Liver (tissue), 9 donors: Measurements from ENCODE around the gene DLX2. TPM values are rescaled to one million over a fixed set of nuclear protein-coding genes. Genes with fewer than 3 reads are reported as not detected.

Experiments used
- DNase-seq: peaks from one replicate; pipeline ENCODE4 v3.0.0-alpha.2; 2017; ENCODE audit warnings: low spot score
- H3K27ac ChIP-seq, 2 donors: one replicate each; pipeline ENCODE4 v1.7.0; 2013; ENCODE audit warnings: inconsistent platforms in 2 of 2, low read length in 2 of 2, control low read depth in 1 of 2, low read depth in 1 of 2, mild to moderate bottlenecking in 1 of 2
- H3K27me3 ChIP-seq, 4 donors: one replicate each; pipeline versions ENCODE4 v1.6.1 to v1.7.0; 2013; ENCODE audit warnings: low read length in 3 of 4, inconsistent platforms in 1 of 4, mild to moderate bottlenecking in 1 of 4, moderate library complexity in 1 of 4; ENCODE audit not compliant: control insufficient read depth in 4 of 4, insufficient read depth in 4 of 4
- H3K36me3 ChIP-seq, 4 donors: one replicate each; pipeline versions ENCODE4 v1.6.1 to v1.7.0; 2013; ENCODE audit warnings: low read length in 3 of 4, mild to moderate bottlenecking in 3 of 4, low read depth in 1 of 4, moderate library complexity in 1 of 4; ENCODE audit not compliant: control insufficient read depth in 4 of 4, insufficient read depth in 3 of 4
- H3K4me1 ChIP-seq, 4 donors: one replicate each; pipeline versions ENCODE4 v1.6.1 to v1.7.0; 2013; ENCODE audit warnings: low read length in 3 of 4, mild to moderate bottlenecking in 3 of 4, moderate library complexity in 1 of 4; ENCODE audit not compliant: control insufficient read depth in 4 of 4, insufficient read depth in 4 of 4
- H3K4me3 ChIP-seq, 3 donors: one replicate each; pipeline versions ENCODE4 v1.6.1 to v1.7.0; 2013; ENCODE audit warnings: low read length in 3 of 3, control low read depth in 1 of 3, low read depth in 1 of 3, mild to moderate bottlenecking in 1 of 3
- H3K9ac ChIP-seq, 2 donors: one replicate each; pipeline ENCODE4 v1.7.0; 2013; ENCODE audit warnings: low read length in 2 of 2, mild to moderate bottlenecking in 2 of 2, moderate library complexity in 2 of 2, control low read depth in 1 of 2, low read depth in 1 of 2
- H3K9me3 ChIP-seq, 4 donors: one replicate each; pipeline versions ENCODE4 v1.6.1 to v1.7.0; 2013; ENCODE audit warnings: low read length in 3 of 4; ENCODE audit not compliant: control insufficient read depth in 4 of 4
- CTCF ChIP-seq: fragments of 150-350 bp; IDR thresholded peaks from 2 replicates; pipeline ENCODE4 v1.5.1; 2017; ENCODE audit warnings: improper control_type of control experiment, low read depth, low read length; ENCODE audit not compliant: missing input control
- EGR1 ChIP-seq, 2 donors: IDR thresholded peaks; 2 replicates each; pipeline ENCODE4 v1.6.1; 2016 to 2018; ENCODE audit warnings: antibody characterized with exemption in 2 of 2, low read depth in 2 of 2
- FOXA1 ChIP-seq: IDR thresholded peaks from 2 replicates; pipeline ENCODE4 v1.6.1; 2016; ENCODE audit warnings: antibody characterized with exemption
- FOXA2 ChIP-seq: IDR thresholded peaks from 2 replicates; pipeline ENCODE4 v1.6.1; 2016; ENCODE audit warnings: antibody characterized with exemption
- GABPA ChIP-seq, 2 donors: IDR thresholded peaks in 1 of 2; conservative IDR thresholded peaks in 1 of 2; 2 replicates each; pipeline ENCODE4 v1.6.1; 2016; ENCODE audit warnings: antibody characterized with exemption in 2 of 2, mild to moderate bottlenecking in 1 of 2, moderate library complexity in 1 of 2
- HNF4A ChIP-seq, 2 donors: conservative IDR thresholded peaks; 2 replicates each; pipeline ENCODE4 v1.6.1; 2016; ENCODE audit warnings: antibody characterized with exemption in 2 of 2, mild to moderate bottlenecking in 2 of 2
- HNF4G ChIP-seq: IDR thresholded peaks from 2 replicates; pipeline ENCODE4 v1.6.1; 2016; ENCODE audit warnings: antibody characterized with exemption
- JUND ChIP-seq, 2 donors: IDR thresholded peaks; 2 replicates each; pipeline ENCODE4 v1.6.1; 2016; ENCODE audit warnings: antibody characterized with exemption in 2 of 2
- MAX ChIP-seq: IDR thresholded peaks from 2 replicates; pipeline ENCODE4 v1.6.1; 2016; ENCODE audit warnings: antibody characterized with exemption
- NR2F2 ChIP-seq: IDR thresholded peaks from 2 replicates; pipeline ENCODE4 v1.6.1; 2016; ENCODE audit warnings: antibody characterized with exemption
- RAD21 ChIP-seq, 2 donors: IDR thresholded peaks; 2 replicates each; pipeline ENCODE4 v1.6.1; 2016; ENCODE audit warnings: antibody characterized with exemption in 2 of 2, mild to moderate bottlenecking in 2 of 2
- REST ChIP-seq: IDR thresholded peaks from 2 replicates; pipeline ENCODE4 v1.6.1; 2016; ENCODE audit warnings: antibody characterized with exemption, mild to moderate bottlenecking
- RXRA ChIP-seq, 2 donors: IDR thresholded peaks; 2 replicates each; pipeline ENCODE4 v1.6.1; 2017 to 2018; ENCODE audit warnings: antibody characterized with exemption in 2 of 2, mild to moderate bottlenecking in 1 of 2
- TAF1 ChIP-seq: conservative IDR thresholded peaks from 2 replicates; pipeline ENCODE4 v1.6.1; 2016; ENCODE audit warnings: antibody characterized with exemption, mild to moderate bottlenecking
- YY1 ChIP-seq: IDR thresholded peaks from 2 replicates; pipeline ENCODE4 v1.6.1; 2016; ENCODE audit warnings: antibody characterized with exemption, mild to moderate bottlenecking
- ZBTB33 ChIP-seq: IDR thresholded peaks from 2 replicates; pipeline ENCODE4 v1.6.1; 2016; ENCODE audit warnings: antibody characterized with exemption
- WGBS: extraction: QIAGEN DNeasy Blood & Tissue Kit; methylation state at CpG from one replicate; pipeline ENCODE4 v1.1.7; 2013; 5-methylcytosine and 5-hydroxymethylcytosine counted together
- polyA plus RNA-seq, 2 donors: library from polyadenylated mRNA; stranded (reverse) in 1 of 2; unstranded in 1 of 2; fragments of 200-250 nt in 1 of 2; fragments of >200 nt in 1 of 2; fragmentation: Nextera tagmentation in 1 of 2; extraction: Ambion mirVana in 1 of 2; gene quantifications; one replicate each; pipeline versions ENCODE4 v1.2.1 to v1.2.3, GENCODE V29; 2013 to 2015
- total RNA-seq, 2 donors: library from RNA; depleted of rRNA; stranded (reverse); fragments of >200 nt; gene quantifications; one replicate each; pipeline ENCODE4 v1.2.3, GENCODE V29; 2014
- donor health status: healthy.
- donor health status: healthy.
- donor health status: healthy.
- donor health status: healthy.
- donor health status: healthy.

Gene DLX2
- total and polyA plus RNA-seq, 4 donors: not detected

- 94% methylated on average over 3 of the region's 3 CpGs for WGBS
- peaks cover 0 to 14% (median 3%) of the 10 kb centered on the region in 4 donors for H3K27me3 ChIP-seq
- H3K36me3 ChIP-seq: no peaks in the 10 kb centered on the region
- H3K9ac ChIP-seq: no peak overlapping the region
- H3K27ac ChIP-seq: no peak overlapping the region
- TF ChIP-seq HNF4A (conservative IDR thresholded peaks at IDR 0.05) (no peak), MAX (no peak), GABPA (IDR thresholded peaks at IDR 0.05 in 1 of 2, conservative IDR thresholded peaks at IDR 0.05 in 1 of 2) (no peak), YY1 (no peak), JUND (IDR thresholded peaks at IDR 0.05) (no peak), FOXA1 (no peak), NR2F2 (no peak), EGR1 (IDR thresholded peaks at IDR 0.05; ENCODE audit: low read depth in 2 of 2) (no peak), TAF1 (no peak), RAD21 (IDR thresholded peaks at IDR 0.05) (no peak), FOXA2 (no peak), HNF4G (no peak), REST (no peak), ZBTB33 (no peak), CTCF (no peak)
- H3K4me1 ChIP-seq: peaks cover 0 to 8% (median 5%) of the 10 kb centered on the region in 4 donors
- DNase-seq: no peak
- H3K4me3 ChIP-seq: no peak overlapping the region
- no peaks in the 10 kb centered on the region for H3K9me3 ChIP-seq
These were observed 30.4 kb downstream of the DLX2 start for GRCh38 chr2:172072303-172072702.

- Histone ChIP-seq H3K36me3 (no peaks in the 10 kb centered on the region), H3K9ac (no peak overlapping the region), H3K4me3 (no peak overlapping the region), H3K27me3 (peaks cover 0 to 7% (median 0%) of the 10 kb centered on the region in 4 donors), H3K27ac (no peak overlapping the region), H3K9me3 (no peaks in the 10 kb centered on the region), H3K4me1 (peaks cover 0 to 8% (median 5%) of the 10 kb centered on the region in 4 donors)
- 91% methylated on average over 1 of the region's 1 CpG for WGBS
- no peak for DNase-seq
- TF ChIP-seq TAF1 (no peak), MAX (no peak), FOXA2 (no peak), HNF4G (no peak), CTCF (no peak), EGR1 (IDR thresholded peaks at IDR 0.05; ENCODE audit: low read depth in 2 of 2) (no peak), ZBTB33 (no peak), JUND (IDR thresholded peaks at IDR 0.05) (no peak), RXRA (IDR thresholded peaks at IDR 0.05) (no peak), YY1 (no peak)
These were observed 31.8 kb downstream of the DLX2 start for GRCh38 chr2:172070936-172071335.
